ENCODE data around the gene PPIF. TPM values are rescaled to one million over a fixed set of nuclear protein-coding genes. Genes with fewer than 3 reads are reported as not detected.

The PPIF gene
- total RNA-seq, 1 experiment from 2014 or later: 58.3 TPM

- no peak for DNase-seq (ENCODE audit: low spot score)
These were observed 33.3 kb upstream of the PPIF start for GRCh38 chr10:79313911-79314439.

DNA sequence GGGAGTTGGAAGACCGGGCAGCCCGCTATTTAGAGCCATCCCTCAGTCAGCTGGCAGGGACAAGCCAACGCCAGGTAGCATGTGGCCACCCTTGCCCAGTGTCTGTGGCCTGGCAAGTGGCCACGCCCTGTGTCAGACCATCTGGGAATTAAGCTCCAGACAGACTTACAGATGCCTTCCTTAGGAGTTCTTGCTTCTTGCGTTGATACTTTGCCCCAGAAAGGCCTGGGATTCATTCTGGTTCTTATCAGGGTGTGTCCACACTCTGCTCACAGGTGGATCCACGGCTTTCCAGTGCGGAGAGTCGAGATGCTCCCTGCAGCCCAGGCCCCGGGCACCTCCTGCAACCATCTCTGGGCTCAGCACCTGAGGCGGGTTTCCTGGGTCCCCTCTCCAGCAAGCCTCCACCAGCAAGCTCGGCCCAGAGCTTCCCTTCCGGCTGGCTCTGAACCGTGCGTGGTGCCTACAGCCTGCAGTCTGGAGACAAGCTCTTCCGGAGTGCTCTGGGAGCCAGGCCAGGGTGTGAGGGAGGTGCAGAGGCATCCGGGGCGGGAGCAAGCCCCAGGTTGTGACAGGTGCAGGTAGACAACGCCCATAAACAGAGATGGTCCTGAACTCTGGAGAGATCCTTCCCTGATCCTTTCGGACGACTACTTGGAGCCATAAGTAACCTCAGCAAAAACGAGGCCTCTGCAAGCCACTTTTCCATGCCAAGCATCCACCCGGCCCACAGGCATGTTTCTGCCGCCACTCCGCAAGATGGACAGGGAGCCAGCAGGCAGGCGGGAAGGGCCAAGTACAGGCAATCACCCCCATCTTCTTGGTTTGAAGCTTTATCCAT, 32.3 kb upstream of the PPIF start:
- no peak for DNase-seq (ENCODE audit: low spot score)

DNA sequence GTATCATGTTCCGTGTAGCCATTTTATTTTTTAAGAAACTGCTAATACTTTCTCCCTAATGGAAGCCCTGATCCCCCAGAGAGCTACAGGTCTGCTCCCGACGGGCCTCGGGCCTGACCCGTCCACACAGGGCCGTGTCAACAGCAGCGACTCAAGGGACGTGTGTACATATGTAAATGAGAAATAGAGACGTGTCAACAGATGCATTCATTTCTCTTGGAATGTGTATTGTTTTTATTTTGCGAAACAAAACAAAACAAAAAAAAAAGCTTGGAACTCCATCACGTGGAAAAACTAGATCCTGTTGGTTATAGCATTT, 31.7 kb upstream of the PPIF start:
- no peak for DNase-seq (ENCODE audit: low spot score)

DNA sequence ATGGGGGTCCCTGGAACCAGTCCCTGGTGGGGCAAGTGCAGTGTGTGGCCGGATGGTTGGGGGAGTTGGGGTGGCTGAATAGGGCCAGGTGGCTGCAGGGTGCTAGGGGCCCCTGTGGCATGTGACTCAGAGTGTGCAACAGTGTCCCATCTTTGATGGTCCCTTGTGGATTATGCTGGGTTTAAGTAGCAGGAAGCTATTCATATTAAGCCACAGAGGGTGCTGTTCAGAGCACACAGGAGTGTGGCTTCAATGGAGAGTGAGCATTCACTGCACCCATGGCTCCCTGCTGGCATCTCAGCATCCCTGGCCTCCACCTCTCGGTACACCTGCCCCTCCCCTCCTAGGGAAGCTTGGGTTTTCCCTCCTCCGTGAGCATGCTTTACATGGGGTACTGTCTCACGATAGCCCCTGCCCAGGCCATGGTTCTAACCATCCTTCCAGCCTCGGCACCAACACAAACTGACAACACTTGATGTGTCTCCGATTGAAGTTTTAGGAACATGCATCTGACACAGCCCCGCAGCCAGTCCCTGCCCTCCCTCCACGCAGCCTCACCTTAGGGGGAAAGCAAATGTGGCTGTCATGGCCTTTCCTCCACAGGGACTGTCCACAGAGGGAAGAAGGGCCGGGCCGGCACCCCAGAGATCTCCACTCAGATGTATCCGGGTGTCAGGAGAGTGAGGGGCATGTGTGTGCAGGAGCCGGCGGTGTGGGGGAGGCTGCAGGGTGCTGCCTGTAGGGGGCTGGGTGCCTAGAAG, 30.4 kb upstream of the PPIF start:
- no peak for DNase-seq (ENCODE audit: low spot score)

DNA sequence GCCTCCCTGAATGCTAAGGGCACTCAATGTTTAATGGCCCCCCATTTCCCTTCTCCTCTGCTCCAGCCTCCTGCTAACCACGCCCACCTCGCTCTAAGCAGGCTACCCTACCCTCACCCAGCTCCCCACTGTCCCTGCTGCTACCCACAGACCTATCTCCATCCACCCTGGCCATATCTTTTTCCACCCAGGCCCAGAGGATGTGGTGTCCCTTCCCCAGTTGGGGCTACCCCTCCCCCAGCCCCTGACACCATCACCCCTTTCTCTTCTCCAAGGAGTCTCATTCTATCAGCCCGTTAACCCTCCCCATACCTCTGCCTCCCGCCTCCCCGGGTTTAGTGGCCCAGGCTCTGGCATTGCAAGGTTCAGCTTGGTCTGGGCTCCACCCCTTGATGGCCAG, 28.9 kb upstream of the PPIF start:
- DNase-seq (ENCODE audit: low spot score): no peak

GRCh38 chr10:79319115-79319771, 28.0 kb upstream of the PPIF start:
- no peak for DNase-seq (ENCODE audit: low spot score)

DNA sequence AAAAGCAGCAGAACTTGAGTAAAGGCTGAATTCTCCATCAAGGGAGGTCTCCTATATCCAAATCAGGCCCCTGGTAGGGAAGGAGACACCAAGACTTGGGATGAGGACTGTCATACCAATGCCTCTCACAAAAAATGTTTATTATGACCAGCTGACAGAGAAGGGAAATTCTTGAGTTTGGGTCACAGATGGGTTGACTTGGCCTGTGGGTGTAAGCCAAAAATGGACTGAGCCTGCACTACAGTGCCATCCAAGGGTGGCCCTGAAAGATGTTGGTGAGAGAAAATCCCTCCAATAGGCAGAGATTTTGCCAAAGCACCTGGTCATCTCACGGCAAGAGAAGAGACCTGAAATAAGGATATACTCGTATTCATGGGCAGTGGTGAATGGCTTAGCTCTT, 27.0 kb upstream of the PPIF start:
- no peak for DNase-seq (ENCODE audit: low spot score)

DNA sequence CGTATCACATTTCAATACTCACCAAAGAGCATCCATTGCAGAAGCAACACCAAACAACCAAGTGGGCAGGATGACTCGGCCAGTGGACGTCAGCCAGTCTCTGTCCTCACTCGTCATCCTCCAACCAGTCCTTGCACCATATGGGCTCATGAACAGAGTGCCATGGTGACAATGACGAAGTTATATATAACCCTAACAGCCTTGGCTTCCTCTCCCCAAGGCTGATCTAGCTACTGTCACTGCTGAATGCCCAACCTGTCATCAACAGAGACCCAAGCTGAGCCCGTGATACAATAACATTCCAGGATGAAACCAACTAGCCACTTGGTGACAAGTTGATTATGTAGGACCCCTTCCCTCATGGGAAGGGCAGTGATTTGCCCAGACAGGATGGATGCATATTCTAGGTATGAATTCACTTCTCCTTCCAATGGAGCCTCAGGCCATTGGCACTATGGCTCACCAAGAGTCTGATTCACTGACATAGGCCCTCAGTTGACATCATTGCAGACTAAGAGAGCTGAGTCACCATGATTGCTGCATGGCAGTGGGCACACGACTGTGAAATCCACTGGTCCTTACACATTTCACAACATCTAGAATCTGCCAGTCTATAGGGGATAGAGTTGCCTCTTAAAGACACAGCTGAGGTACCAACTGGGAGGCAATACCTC, 26.3 kb upstream of the PPIF start:
- DNase-seq (ENCODE audit: low spot score): no peak

DNA sequence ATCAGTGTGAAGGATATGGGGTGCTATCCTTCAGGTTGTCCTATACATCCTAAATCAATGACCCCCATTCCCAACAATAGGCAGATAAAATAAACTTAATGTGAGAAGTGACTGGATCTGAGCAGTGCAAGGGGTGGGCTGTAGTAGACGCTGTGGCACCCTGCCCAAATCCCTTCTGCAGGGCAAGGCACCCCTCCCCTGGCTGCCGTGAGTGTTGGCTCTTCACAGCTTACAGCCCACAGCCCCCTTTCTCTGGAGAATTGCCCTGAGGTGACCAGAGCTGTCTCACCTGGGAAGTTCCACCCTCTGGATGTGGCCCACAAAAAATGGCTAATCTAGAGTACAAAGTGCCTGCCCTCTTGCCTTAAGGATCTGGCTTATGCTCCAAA, 25.8 kb upstream of the PPIF start:
- no peak for DNase-seq (ENCODE audit: low spot score)

- no peak for DNase-seq (ENCODE audit: low spot score)
These were observed 25.3 kb upstream of the PPIF start for GRCh38 chr10:79321951-79322350.

DNA sequence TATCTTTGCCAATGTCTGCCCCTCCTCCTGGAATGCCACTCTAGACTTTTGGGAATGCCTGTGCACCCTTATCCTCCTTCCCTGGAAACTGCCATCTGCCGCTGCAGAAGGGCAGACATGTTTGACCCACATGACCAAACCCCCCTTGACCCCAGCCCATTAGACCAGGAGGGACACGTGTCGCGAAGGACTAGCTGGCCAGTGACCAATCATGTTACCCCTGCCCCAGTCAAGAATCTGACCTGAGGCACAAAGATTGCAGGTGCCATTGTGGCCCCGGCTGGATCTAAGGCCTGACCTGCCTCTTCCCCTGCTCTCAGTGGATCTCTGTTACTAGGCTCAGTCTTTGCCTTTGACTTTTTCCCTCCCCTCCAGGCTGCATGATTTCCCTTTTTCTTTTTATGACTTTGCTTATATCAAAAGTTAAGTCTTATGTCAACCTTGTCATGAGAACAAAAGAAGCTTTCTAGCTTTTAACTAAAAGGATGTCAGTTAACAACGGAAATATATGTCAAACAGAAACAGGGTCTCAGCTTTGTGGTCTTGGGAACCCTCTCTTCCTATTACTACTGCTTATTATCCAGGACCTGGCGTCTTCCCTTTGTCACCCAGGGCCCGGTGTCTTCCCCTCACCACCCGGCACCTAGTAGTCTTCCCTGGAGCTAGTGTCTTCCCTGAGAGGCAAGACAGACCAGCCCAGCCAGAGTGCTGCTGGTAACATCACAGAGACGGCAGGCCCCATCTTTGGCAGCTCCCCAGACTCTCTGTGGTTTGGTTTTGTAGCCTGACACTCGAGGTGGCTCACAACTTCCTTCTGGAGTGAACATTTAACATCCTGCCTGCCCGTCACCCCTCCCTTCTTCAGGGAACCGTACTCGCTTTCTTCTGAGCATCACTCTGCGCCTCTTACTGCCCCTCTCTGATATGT, 24.4 kb upstream of the PPIF start:
- no peak for DNase-seq (ENCODE audit: low spot score)

DNA sequence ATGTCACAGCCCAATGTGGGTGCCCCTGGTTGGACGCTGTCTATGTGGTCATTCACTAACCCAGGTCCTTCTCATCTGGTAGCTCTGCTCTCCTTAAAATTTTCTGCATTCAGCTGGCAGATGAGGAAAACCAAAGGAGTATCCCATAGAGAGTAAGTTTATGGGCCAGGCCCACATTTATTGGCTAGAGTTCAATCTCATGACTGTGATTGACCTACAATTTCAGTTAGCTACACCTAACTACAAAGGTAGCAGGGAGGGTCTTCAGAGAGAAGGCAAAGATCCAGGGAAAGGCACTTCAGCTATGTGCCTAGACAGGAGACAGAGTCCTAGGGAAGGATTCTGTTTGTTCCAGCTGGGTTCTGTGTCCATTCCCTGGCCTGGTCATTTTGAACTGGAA, 23.7 kb upstream of the PPIF start:
- no peak for DNase-seq (ENCODE audit: low spot score)

- no peak for DNase-seq (ENCODE audit: low spot score)
These were observed 23.1 kb upstream of the PPIF start for GRCh38 chr10:79324032-79324695.

GRCh38 chr10:79326361-79327089, 20.7 kb upstream of the PPIF start:
- DNase-seq (ENCODE audit: low spot score): no peak

DNA sequence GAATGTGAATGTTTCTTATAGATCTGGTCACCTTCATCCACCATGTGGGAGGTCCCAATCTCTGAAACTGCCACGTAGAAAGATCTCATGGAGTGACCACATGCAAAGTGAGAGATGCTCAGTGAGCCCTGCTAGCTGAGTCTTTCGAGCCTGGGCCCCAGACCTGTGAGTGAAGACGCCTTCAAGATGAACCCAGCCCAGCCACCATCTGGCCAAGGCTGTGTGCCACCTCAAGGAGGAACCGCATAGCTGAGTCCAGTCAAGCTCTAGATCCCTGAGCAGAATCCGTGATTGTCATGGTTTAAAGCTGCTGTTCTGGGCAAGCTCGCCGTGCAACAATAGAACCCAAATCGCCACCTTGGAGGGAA, 20.2 kb upstream of the PPIF start:
- DNase-seq (ENCODE audit: low spot score): no peak

- no peak for DNase-seq (ENCODE audit: low spot score)
These were observed 19.0 kb upstream of the PPIF start for GRCh38 chr10:79328147-79328701.

GRCh38 chr10:79328737-79329504, 18.3 kb upstream of the PPIF start:
- DNase-seq (ENCODE audit: low spot score): no peak

- DNase-seq (ENCODE audit: low spot score): no peak
These were observed 17.7 kb upstream of the PPIF start for GRCh38 chr10:79329529-79329928.

All from HT-29 (cell line).